H1 (cell line): ENCODE measurements around the gene DDX23. TPM values are rescaled to one million over a fixed set of nuclear protein-coding genes. Genes with fewer than 3 reads are reported as not detected.
A peak's percentile ranks its signal among the peaks of the same experiment; 100 is the strongest.

Experiments used
- ASH2L ChIP-seq: fragments of 200-600, 300-600 bp; sonication (generic); IDR thresholded peaks from one replicate; pipeline ENCODE4 v1.7.1; 2017; ENCODE audit warnings: low read length
- EP300 ChIP-seq, 2 experiments: IDR thresholded peaks; 1 replicate in 1 of 2; 2 replicates in 1 of 2; pipeline ENCODE4 v1.6.1; 2011 to 2012; ENCODE audit warnings: low read depth in 2 of 2, low read length in 2 of 2, mild to moderate bottlenecking in 2 of 2, borderline replicate concordance in 1 of 2, inconsistent platforms in 1 of 2, moderate library complexity in 1 of 2
- HDAC6 ChIP-seq: IDR thresholded peaks from one replicate; pipeline ENCODE4 v1.7.1; 2012; ENCODE audit warnings: low read depth, mild to moderate bottlenecking, inconsistent platforms, low read length, moderate library complexity
- JUND ChIP-seq: IDR thresholded peaks from 2 replicates; pipeline ENCODE4 v1.6.1; 2011; ENCODE audit warnings: mild to moderate bottlenecking, improper control_type of control experiment, low read length
- NRF1 ChIP-seq: IDR thresholded peaks from 2 replicates; pipeline ENCODE4 v1.6.1; 2011; ENCODE audit warnings: mild to moderate bottlenecking, low read depth, low read length, improper control_type of control experiment
- PHF8 ChIP-seq: fragments of 200-600 bp; sonication (generic); conservative IDR thresholded peaks from 2 replicates; pipeline ENCODE4 v1.7.1; 2012; ENCODE audit warnings: low read depth, mild to moderate bottlenecking, inconsistent platforms, low read length, moderate library complexity
- RXRA ChIP-seq: IDR thresholded peaks from 2 replicates; pipeline ENCODE4 v1.6.1; 2011; ENCODE audit warnings: low read depth, mild to moderate bottlenecking, low read length, moderate library complexity; ENCODE audit not compliant: insufficient read depth
- polyA plus RNA-seq, 7 experiments: library from polyadenylated mRNA; depleted of rRNA in 3 of 7; stranded (reverse) in 5 of 7; unstranded in 2 of 7; fragments of >200 nt in 5 of 7; fragments of 200-250 nt in 2 of 7; gene quantifications; 1 replicate in 5 of 7; 2 replicates in 1 of 7; 4 replicates in 1 of 7; pipeline versions ENCODE4 v1.2.1 to v1.2.3, GENCODE V29; 2011 to 2013; ENCODE audit warnings: missing spikeins in 2 of 7, mixed read lengths in 2 of 7
- total RNA-seq: library from RNA; stranded (reverse); fragmentation: NEBNext Ultra II Directional; extraction: Animal tissue kit (Norgen Biotek cat#: 25700); gene quantifications from 2 replicates; pipeline ENCODE4 v1.2.1, GENCODE V29; 2021
- TF ChIP-seq, protein P1 (sequence below): fragments of 300-600 bp; sonication (generic); IDR thresholded peaks from 2 replicates; pipeline ENCODE4 v1.7.1; 2012; ENCODE audit warnings: low read length, moderate library complexity, mild to moderate bottlenecking, inconsistent platforms; ENCODE audit not compliant: insufficient replicate concordance
- TF ChIP-seq, protein P2 (sequence below): IDR thresholded peaks from 2 replicates; pipeline ENCODE4 v1.6.1; 2011; ENCODE audit warnings: low read depth, mild to moderate bottlenecking, low read length; ENCODE audit not compliant: insufficient read depth

DDX23 gene
- total and polyA plus RNA-seq, 2 of the 8 experiments (the other 6 are each of a cell fraction or from before 2014, with no cell fraction given), result 43.5 to 107 TPM

DNA sequence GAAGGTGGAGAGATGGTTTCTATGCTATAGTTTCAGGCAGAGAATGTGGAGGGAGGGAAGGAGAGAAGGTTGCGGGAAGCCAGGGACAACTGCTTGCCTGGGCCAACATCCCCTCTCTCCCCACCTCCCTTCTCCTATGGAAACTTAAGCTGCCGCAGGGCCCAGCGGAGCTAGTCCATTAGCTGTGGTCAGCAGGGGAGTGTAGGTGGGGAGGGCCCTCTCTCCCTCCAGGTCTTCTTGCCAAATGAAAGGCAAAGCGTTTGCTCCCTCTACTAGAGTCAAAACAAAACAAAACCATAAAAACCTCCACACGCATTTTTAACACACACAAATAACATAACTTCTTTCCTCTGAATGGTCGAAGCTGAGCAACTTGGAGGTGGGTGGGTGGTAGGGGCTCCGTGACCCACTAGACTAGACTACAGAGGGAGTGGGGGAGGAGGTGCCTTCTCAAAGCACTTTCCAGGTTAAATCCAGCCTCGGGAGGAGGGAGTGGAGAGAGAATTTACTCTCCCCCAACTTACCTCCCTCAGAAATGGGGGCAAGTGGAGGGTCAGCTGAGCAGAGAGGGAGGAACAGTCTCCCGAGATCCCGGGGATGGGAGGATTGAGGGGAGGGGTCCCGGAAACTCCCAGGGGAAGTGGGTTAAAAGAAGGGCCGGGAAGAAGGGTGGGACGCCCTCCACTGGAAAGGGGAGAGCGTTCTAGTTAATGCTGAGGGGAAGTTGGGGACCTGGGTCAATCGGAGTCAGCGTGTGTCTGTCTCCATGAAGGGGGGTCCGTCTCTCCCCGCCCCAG lies 38.3 kb downstream of the DDX23 start (continued):
- TF ChIP-seq, protein P1, sequence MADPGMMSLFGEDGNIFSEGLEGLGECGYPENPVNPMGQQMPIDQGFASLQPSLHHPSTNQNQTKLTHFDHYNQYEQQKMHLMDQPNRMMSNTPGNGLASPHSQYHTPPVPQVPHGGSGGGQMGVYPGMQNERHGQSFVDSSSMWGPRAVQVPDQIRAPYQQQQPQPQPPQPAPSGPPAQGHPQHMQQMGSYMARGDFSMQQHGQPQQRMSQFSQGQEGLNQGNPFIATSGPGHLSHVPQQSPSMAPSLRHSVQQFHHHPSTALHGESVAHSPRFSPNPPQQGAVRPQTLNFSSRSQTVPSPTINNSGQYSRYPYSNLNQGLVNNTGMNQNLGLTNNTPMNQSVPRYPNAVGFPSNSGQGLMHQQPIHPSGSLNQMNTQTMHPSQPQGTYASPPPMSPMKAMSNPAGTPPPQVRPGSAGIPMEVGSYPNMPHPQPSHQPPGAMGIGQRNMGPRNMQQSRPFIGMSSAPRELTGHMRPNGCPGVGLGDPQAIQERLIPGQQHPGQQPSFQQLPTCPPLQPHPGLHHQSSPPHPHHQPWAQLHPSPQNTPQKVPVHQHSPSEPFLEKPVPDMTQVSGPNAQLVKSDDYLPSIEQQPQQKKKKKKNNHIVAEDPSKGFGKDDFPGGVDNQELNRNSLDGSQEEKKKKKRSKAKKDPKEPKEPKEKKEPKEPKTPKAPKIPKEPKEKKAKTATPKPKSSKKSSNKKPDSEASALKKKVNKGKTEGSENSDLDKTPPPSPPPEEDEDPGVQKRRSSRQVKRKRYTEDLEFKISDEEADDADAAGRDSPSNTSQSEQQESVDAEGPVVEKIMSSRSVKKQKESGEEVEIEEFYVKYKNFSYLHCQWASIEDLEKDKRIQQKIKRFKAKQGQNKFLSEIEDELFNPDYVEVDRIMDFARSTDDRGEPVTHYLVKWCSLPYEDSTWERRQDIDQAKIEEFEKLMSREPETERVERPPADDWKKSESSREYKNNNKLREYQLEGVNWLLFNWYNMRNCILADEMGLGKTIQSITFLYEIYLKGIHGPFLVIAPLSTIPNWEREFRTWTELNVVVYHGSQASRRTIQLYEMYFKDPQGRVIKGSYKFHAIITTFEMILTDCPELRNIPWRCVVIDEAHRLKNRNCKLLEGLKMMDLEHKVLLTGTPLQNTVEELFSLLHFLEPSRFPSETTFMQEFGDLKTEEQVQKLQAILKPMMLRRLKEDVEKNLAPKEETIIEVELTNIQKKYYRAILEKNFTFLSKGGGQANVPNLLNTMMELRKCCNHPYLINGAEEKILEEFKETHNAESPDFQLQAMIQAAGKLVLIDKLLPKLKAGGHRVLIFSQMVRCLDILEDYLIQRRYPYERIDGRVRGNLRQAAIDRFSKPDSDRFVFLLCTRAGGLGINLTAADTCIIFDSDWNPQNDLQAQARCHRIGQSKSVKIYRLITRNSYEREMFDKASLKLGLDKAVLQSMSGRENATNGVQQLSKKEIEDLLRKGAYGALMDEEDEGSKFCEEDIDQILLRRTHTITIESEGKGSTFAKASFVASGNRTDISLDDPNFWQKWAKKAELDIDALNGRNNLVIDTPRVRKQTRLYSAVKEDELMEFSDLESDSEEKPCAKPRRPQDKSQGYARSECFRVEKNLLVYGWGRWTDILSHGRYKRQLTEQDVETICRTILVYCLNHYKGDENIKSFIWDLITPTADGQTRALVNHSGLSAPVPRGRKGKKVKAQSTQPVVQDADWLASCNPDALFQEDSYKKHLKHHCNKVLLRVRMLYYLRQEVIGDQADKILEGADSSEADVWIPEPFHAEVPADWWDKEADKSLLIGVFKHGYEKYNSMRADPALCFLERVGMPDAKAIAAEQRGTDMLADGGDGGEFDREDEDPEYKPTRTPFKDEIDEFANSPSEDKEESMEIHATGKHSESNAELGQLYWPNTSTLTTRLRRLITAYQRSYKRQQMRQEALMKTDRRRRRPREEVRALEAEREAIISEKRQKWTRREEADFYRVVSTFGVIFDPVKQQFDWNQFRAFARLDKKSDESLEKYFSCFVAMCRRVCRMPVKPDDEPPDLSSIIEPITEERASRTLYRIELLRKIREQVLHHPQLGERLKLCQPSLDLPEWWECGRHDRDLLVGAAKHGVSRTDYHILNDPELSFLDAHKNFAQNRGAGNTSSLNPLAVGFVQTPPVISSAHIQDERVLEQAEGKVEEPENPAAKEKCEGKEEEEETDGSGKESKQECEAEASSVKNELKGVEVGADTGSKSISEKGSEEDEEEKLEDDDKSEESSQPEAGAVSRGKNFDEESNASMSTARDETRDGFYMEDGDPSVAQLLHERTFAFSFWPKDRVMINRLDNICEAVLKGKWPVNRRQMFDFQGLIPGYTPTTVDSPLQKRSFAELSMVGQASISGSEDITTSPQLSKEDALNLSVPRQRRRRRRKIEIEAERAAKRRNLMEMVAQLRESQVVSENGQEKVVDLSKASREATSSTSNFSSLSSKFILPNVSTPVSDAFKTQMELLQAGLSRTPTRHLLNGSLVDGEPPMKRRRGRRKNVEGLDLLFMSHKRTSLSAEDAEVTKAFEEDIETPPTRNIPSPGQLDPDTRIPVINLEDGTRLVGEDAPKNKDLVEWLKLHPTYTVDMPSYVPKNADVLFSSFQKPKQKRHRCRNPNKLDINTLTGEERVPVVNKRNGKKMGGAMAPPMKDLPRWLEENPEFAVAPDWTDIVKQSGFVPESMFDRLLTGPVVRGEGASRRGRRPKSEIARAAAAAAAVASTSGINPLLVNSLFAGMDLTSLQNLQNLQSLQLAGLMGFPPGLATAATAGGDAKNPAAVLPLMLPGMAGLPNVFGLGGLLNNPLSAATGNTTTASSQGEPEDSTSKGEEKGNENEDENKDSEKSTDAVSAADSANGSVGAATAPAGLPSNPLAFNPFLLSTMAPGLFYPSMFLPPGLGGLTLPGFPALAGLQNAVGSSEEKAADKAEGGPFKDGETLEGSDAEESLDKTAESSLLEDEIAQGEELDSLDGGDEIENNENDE, result no peak
- TF ChIP-seq NRF1 (no peak), JUND (no peak), HDAC6 (no peak), RXRA (no peak), EP300 (IDR thresholded peaks at IDR 0.05; ENCODE audit: borderline replicate concordance in 1 of 2, low read depth in 2 of 2, low read length in 2 of 2) (peak in 1 of 2 experiments; percentile 76; a peak in 1 of 3 replicates), PHF8 (no peak), ASH2L (no peak)
- TF ChIP-seq, protein P2, sequence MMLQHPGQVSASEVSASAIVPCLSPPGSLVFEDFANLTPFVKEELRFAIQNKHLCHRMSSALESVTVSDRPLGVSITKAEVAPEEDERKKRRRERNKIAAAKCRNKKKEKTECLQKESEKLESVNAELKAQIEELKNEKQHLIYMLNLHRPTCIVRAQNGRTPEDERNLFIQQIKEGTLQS, result no peak
